LNCaP clone FGC (cell line): ENCODE results near the gene GRWD1.

ENCODE experiments used
- DNase-seq: peaks from one replicate; pipeline ENCODE4 v3.0.0-alpha.2; 2011; ENCODE audit warnings: low read depth
- H3K4me3 ChIP-seq: 2 replicates; pipeline ENCODE4 v1.5.1; 2011; ENCODE audit warnings: mild to moderate bottlenecking, low read depth, low read length, control low read depth
- TF ChIP-seq, protein P1 (sequence below): IDR thresholded peaks from 2 replicates; pipeline ENCODE4 v1.5.1; 2012; ENCODE audit warnings: mild to moderate bottlenecking; ENCODE audit not compliant: control insufficient read depth, insufficient read depth; ENCODE audit errors: extremely low read depth

GRWD1 gene

DNA sequence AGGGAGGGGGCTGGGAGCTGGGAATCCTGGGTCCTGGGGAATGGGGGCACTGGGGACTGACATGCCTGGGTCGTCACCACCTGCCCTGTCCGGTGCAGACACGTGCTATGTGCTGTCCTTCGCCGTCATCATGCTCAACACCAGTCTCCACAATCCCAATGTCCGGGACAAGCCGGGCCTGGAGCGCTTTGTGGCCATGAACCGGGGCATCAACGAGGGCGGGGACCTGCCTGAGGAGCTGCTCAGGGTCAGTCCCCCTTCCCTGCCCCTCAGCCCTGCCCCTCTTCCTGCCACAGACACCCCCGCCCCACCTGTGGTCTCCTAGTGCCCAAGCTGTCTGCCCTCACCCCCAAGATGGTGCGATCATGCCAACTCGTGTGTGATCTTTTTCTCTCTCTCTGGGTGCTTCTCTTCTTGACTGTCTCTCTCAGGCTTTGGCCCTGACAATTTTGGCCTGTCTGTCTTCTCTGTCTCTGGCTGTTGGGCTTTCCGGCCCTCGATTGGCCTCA is 28.4 kb downstream of the GRWD1 start:
- TF ChIP-seq, protein P1, sequence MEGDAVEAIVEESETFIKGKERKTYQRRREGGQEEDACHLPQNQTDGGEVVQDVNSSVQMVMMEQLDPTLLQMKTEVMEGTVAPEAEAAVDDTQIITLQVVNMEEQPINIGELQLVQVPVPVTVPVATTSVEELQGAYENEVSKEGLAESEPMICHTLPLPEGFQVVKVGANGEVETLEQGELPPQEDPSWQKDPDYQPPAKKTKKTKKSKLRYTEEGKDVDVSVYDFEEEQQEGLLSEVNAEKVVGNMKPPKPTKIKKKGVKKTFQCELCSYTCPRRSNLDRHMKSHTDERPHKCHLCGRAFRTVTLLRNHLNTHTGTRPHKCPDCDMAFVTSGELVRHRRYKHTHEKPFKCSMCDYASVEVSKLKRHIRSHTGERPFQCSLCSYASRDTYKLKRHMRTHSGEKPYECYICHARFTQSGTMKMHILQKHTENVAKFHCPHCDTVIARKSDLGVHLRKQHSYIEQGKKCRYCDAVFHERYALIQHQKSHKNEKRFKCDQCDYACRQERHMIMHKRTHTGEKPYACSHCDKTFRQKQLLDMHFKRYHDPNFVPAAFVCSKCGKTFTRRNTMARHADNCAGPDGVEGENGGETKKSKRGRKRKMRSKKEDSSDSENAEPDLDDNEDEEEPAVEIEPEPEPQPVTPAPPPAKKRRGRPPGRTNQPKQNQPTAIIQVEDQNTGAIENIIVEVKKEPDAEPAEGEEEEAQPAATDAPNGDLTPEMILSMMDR = no peak
- no peak for DNase-seq
- no peak overlapping the region for H3K4me3 ChIP-seq

- H3K4me3 ChIP-seq = no peak overlapping the region
- no peak for DNase-seq
- TF ChIP-seq, protein P1 = no peak
Observed at GRCh38 chr19:48475369-48476068, 29.7 kb downstream of the GRWD1 start.

DNA sequence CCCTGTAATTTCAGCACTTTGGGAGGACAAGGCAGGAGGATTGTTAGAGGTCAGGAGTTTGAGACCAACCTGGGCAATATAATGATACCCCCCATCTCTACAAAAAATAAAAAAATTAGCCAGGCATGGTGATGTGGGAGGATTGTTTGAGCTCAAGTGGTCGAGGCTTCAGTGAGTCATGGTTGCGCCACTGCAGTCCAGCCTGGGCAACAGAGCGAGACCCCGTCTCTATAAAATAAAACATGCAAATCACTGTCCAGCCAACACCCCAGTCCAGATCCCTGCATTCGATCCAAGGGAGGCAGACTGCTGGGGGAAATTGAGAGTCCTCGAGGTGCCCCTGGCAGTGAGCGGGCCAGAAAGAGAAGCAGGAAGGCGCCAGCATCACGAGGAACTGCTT is 30.4 kb downstream of the GRWD1 start:
- no peak for DNase-seq
- TF ChIP-seq, protein P1 = no peak
- no peak overlapping the region for H3K4me3 ChIP-seq

DNA sequence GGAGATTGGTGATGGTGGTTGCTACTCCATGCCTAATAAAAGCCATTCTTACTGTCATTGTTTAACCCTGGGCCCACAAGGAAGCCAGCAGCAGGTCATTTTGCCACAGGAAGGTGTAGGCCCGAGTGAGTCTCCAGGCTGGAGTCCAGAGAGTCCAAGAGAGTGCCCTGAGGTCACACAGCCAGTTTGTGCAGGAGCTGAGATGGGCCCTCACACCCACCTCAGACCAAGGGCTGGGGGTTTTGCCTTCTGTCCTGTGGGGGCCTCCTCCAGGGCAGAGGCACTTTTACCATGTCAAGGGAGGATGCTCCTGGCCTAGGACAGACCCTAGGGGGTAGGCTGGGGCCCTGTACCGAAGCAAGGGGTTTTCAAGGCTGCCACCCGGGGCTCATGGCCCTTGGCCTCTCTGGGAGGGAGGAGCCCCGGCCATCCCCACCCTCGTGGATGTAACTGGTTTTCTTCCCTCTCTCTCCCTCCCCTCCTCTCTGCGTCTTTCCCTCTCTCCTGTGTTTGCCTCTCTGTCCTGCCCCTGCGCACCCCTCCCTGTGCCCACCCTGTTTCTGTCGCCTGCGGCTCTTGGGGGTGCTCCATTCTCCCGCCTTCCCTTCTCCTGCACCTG is 31.4 kb downstream of the GRWD1 start:
- DNase-seq = no peak
- TF ChIP-seq, protein P1 = no peak
- no peak overlapping the region for H3K4me3 ChIP-seq

DNA sequence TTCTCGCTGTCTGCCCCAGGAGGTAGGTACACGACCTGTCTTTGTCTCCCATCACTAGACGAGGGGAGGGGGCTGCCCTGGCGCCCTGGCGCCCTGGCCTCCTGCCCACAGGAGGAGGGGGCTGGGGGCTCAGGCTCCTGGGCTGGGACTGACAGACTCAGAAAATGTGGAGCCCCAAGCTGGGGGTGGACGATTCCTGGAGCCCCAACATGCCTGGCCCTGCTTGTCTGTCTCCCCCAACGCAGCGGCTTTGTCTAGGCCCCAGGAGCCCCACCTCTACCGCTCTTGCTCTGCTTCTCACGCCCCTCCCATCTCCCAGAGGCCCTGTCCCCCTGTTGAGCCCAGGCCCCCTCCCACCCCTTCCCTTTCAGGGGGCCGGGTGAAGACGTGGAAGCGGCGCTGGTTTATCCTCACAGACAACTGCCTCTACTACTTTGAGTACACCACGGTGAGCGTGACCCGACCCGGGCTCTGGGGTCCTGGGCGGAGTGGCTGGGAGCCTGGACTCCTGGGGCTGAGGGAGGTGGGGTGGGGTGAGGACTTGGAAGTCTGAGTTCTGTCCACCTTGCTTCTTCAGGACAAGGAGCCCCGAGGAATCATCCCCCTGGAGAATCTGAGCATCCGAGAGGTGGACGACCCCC is 32.0 kb downstream of the GRWD1 start:
- DNase-seq = no peak
- TF ChIP-seq, protein P1 = no peak

GRCh38 chr19:48478339-48479256 is 32.8 kb downstream of the GRWD1 start:
- H3K4me3 ChIP-seq = no peak overlapping the region
- DNase-seq = no peak
- TF ChIP-seq, protein P1 = no peak

More for the DNA sequence above, 32.0 kb downstream of the GRWD1 start:
- H3K4me3 ChIP-seq = no peak overlapping the region
